KMS-11 (cell line): ENCODE results near the gene CPNE5.

Experiments
- H2AFZ ChIP-seq: fragments of 200-600 bp; sonication (generic); 2 replicates; pipeline ENCODE4 v1.6.1; 2016; ENCODE audit warnings: antibody characterized with exemption, mixed run types, low read depth
- H3K27ac ChIP-seq: fragments of 200-600 bp; sonication (generic); 2 replicates; pipeline ENCODE4 v1.6.1; 2016; ENCODE audit warnings: mild to moderate bottlenecking, mixed run types
- H3K27me3 ChIP-seq: fragments of 200-600 bp; sonication (generic); 2 replicates; pipeline ENCODE4 v1.6.1; 2017; ENCODE audit warnings: mild to moderate bottlenecking, low read depth, mixed run types, moderate library complexity; ENCODE audit not compliant: insufficient read depth
- H3K36me3 ChIP-seq: fragments of 200-600 bp; sonication (generic); 2 replicates; pipeline ENCODE4 v1.6.1; 2017; ENCODE audit warnings: mild to moderate bottlenecking, mixed run types; ENCODE audit not compliant: insufficient read depth
- H3K4me1 ChIP-seq: fragments of 200-600 bp; sonication (generic); 2 replicates; pipeline ENCODE4 v1.6.1; 2016; ENCODE audit warnings: mild to moderate bottlenecking, low read depth, mixed run types; ENCODE audit not compliant: poor library complexity, severe bottlenecking
- H3K4me2 ChIP-seq: fragments of 200-600 bp; sonication (generic); 2 replicates; pipeline ENCODE4 v1.7.0; 2016; ENCODE audit warnings: mild to moderate bottlenecking, mixed run types
- H3K4me3 ChIP-seq: fragments of 200-600 bp; sonication (generic); IDR thresholded peaks from 2 replicates; pipeline ENCODE4 v1.6.1; 2017; ENCODE audit warnings: low read depth, low read length, mixed read lengths; ENCODE audit not compliant: insufficient read depth
- H3K79me2 ChIP-seq: fragments of 200-600 bp; sonication (generic); 2 replicates; pipeline ENCODE4 v1.6.1; 2016; ENCODE audit warnings: low read depth, mixed run types; ENCODE audit not compliant: insufficient read depth
- H3K9ac ChIP-seq: fragments of 200-600 bp; sonication (generic); 2 replicates; pipeline ENCODE4 v1.6.1; 2016; ENCODE audit warnings: mild to moderate bottlenecking, mixed run types
- H4K20me1 ChIP-seq: fragments of 200-600 bp; sonication (generic); 2 replicates; pipeline ENCODE4 v1.6.1; 2016; ENCODE audit warnings: mild to moderate bottlenecking, mixed run types; ENCODE audit not compliant: insufficient read depth
- TF ChIP-seq, protein P1 (sequence below): fragments of 200-600 bp; sonication (generic); conservative IDR thresholded peaks from 2 replicates; pipeline ENCODE4 v1.6.1; 2017; ENCODE audit warnings: low read depth, mild to moderate bottlenecking, antibody characterized with exemption, low read length, moderate library complexity, mixed read lengths

Gene CPNE5

DNA sequence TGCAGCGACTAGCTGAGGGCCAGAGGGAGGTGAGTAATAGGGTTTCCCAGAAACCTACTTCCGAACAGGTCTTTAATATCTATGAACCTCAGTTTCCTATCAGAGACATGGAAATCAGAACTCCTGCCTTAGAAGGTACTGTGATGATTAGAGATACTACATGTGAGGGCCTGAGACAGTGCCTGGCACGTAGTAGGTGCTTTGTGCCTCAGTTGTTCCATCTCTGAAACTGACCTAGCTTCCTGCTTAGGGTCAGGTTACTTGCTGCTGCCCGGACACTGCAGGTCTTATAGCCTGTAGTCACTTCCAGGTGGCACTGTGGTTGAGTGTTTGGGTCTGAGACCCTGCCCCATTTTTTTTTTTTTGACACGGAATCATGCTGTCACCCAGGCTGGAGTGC lies 120.7 kb downstream of the CPNE5 start:
- no peak overlapping the region for H3K4me2 ChIP-seq
- no peak overlapping the region for H2AFZ ChIP-seq
- H3K79me2 ChIP-seq = no peaks in the 10 kb centered on the region
- no peaks in the 10 kb centered on the region for H3K27me3 ChIP-seq
- no peak overlapping the region for H3K4me3 ChIP-seq
- H3K27ac ChIP-seq = no peak overlapping the region
- H4K20me1 ChIP-seq = no peaks in the 10 kb centered on the region
- H3K9ac ChIP-seq = no peak overlapping the region
- no peaks in the 10 kb centered on the region for H3K36me3 ChIP-seq
- H3K4me1 ChIP-seq = no peaks in the 10 kb centered on the region
- TF ChIP-seq, protein P1, sequence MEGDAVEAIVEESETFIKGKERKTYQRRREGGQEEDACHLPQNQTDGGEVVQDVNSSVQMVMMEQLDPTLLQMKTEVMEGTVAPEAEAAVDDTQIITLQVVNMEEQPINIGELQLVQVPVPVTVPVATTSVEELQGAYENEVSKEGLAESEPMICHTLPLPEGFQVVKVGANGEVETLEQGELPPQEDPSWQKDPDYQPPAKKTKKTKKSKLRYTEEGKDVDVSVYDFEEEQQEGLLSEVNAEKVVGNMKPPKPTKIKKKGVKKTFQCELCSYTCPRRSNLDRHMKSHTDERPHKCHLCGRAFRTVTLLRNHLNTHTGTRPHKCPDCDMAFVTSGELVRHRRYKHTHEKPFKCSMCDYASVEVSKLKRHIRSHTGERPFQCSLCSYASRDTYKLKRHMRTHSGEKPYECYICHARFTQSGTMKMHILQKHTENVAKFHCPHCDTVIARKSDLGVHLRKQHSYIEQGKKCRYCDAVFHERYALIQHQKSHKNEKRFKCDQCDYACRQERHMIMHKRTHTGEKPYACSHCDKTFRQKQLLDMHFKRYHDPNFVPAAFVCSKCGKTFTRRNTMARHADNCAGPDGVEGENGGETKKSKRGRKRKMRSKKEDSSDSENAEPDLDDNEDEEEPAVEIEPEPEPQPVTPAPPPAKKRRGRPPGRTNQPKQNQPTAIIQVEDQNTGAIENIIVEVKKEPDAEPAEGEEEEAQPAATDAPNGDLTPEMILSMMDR = no peak

DNA sequence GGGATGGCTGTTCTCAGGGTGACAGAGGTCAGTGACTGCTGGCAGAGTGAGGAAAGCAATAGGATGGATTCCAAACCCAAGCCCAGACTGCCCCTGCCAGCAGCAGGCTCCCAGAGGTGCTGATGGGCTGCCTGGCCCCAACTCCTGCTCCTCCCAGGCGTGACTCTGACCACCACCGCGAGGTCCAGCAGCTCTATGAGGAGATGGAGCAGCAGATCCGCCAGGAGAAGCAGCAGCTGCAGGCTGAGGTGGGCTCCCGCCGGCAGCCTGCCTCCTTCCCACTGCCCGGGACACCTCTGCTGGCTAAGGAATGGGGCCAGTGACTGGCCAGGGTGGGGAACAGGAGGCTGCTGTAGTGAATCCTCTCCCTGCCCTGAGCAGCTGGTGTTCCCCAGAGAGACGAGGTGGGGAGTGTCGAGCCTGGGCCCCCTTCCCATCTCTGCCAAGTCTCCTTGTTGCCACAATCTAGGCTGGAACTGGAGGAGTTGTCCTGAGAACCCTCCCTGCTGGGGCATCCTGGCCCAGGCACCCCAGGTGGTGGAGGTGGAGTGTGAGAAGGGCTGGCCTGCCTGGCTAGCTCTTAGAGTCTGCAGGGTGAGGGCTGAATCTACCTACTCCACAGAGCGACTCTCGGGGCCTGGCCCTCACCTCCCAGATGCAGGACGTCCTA lies 121.2 kb downstream of the CPNE5 start:
- no peak overlapping the region for H2AFZ ChIP-seq
- no peaks in the 10 kb centered on the region for H4K20me1 ChIP-seq
- no peaks in the 10 kb centered on the region for H3K27me3 ChIP-seq
- TF ChIP-seq, protein P1 = no peak
- H3K4me1 ChIP-seq = no peaks in the 10 kb centered on the region
- H3K4me2 ChIP-seq = no peak overlapping the region
- H3K27ac ChIP-seq = no peak overlapping the region
- no peaks in the 10 kb centered on the region for H3K79me2 ChIP-seq
- no peaks in the 10 kb centered on the region for H3K36me3 ChIP-seq
- H3K9ac ChIP-seq = no peak overlapping the region
- H3K4me3 ChIP-seq = no peak overlapping the region

DNA sequence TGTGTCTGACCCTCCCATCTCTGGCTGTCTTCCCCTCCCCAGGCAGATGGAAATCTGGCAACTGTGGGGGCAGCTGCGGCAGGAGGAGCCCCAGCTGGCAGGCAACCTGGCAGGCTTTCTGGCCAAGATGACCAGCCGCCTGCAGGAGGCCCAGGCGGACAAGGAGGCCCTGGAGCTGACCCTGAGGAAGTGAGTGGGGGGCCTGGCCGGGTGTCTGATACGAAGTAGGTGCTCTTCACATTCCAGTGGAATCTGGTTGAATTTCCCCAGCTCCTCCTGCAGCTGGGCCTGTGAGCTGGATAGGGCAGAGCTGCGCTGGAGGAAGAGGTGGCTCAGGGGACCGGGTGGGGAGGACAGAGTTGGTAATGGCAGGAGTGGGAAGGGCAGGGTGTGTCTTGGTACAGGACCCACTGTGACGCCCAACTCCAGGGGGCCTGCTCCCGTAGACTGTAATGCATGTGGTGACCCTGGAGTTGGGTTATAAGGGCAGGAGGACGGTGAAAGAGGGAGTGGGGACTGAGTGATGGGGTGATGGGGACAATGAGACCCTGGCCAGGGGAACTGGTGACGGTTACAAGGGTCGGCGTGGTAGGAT lies 121.9 kb downstream of the CPNE5 start:
- no peak overlapping the region for H3K27ac ChIP-seq
- no peaks in the 10 kb centered on the region for H3K4me1 ChIP-seq
- H2AFZ ChIP-seq = no peak overlapping the region
- H3K4me2 ChIP-seq = no peak overlapping the region
- TF ChIP-seq, protein P1 = no peak
- H3K36me3 ChIP-seq = no peaks in the 10 kb centered on the region
- no peaks in the 10 kb centered on the region for H4K20me1 ChIP-seq
- H3K27me3 ChIP-seq = no peaks in the 10 kb centered on the region
- no peaks in the 10 kb centered on the region for H3K79me2 ChIP-seq
- H3K4me3 ChIP-seq = no peak overlapping the region
- H3K9ac ChIP-seq = no peak overlapping the region

DNA sequence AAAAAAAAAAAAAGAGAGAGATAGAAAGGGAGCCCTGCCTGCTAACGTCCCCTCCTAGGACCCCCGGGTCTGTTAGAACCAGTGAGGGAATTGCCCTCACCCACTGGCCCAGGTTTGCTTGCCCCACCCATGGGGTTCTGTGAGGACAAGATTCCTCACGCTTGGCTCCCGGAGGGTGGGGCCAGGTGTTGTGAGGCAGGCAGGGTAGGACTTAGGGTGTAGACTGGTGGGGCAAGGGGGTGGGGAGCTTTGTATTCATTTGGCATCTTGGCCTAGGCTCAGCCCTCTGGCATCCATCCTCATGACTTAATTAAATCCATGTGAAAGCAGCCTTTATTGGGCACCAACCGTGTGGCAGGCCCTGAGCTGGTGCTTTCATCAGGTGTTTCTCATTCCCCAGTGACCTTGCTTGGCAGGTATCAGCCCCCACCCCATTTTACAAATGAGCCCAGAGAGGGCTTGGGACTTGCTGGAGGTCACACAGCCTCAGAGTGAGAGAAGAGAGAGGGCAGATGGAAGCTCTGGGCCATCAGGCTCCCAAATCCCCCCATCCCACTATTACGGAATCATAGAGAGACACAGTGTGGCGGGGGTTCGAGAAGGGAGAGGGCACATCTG lies 122.7 kb downstream of the CPNE5 start:
- TF ChIP-seq, protein P1 = no peak
- H3K79me2 ChIP-seq = no peaks in the 10 kb centered on the region
- no peak overlapping the region for H3K4me2 ChIP-seq
- no peak overlapping the region for H2AFZ ChIP-seq
- H3K27me3 ChIP-seq = no peaks in the 10 kb centered on the region
- H3K9ac ChIP-seq = no peak overlapping the region
- no peak overlapping the region for H3K27ac ChIP-seq
- no peak overlapping the region for H3K4me3 ChIP-seq
- no peaks in the 10 kb centered on the region for H3K4me1 ChIP-seq
- no peaks in the 10 kb centered on the region for H3K36me3 ChIP-seq
- no peaks in the 10 kb centered on the region for H4K20me1 ChIP-seq
